Hematopoietic multipotent progenitor cell treated with erythropoietin and hydrocortisone succinate and interleukin-3 and kit ligand, for 15 days (in vitro differentiated cells): ENCODE results near the gene TAL1.
"Not testable (repeated sequence)": the region's sequence is repeated elsewhere in the genome, so short reads cannot be mapped to it uniquely, and the experiment has no call there.

Experiments
- DNase-seq: peaks from one replicate; pipeline ENCODE4 v3.0.0-alpha.2; 2015; ENCODE audit warnings: low spot score

The TAL1 gene

GRCh38 chr1:47232187-47232874, at the start of gene TAL1:
TAL1 (minus strand) TSS chr1:47232225; CDS start chr1:47225888, 6,337 bp downstream.
- DNase-seq: peak; percentile 98

- DNase-seq: no peak
Measured at GRCh38 chr1:47280142-47280541, 48.1 kb upstream of the TAL1 start.

- DNase-seq: no peak
Measured at GRCh38 chr1:47276850-47277249, 44.8 kb upstream of the TAL1 start.

- DNase-seq: not testable (repeated sequence)
Measured at GRCh38 chr1:47275811-47276210, 43.8 kb upstream of the TAL1 start.

GRCh38 chr1:47265529-47265928, 33.5 kb upstream of the TAL1 start:
- not testable (repeated sequence) for DNase-seq

GRCh38 chr1:47262787-47263413, 30.9 kb upstream of the TAL1 start:
- peak; percentile 88 for DNase-seq

- peak; percentile 33 for DNase-seq
Measured at GRCh38 chr1:47257224-47257623, 25.2 kb upstream of the TAL1 start.

- DNase-seq: no peak
Measured at GRCh38 chr1:47252795-47253194, 20.8 kb upstream of the TAL1 start.

GRCh38 chr1:47252369-47252768, 20.3 kb upstream of the TAL1 start:
- no peak for DNase-seq

GRCh38 chr1:47249755-47250154, 17.7 kb upstream of the TAL1 start:
- no peak for DNase-seq

GRCh38 chr1:47244339-47244862, 12.4 kb upstream of the TAL1 start:
- DNase-seq: no peak

- no peak for DNase-seq
Measured at GRCh38 chr1:47243910-47244309, 11.9 kb upstream of the TAL1 start.

GRCh38 chr1:47241114-47242113, 9.4 kb upstream of the TAL1 start:
- DNase-seq: peak; percentile 63

GRCh38 chr1:47238935-47239592, 7.0 kb upstream of the TAL1 start:
- peak; percentile 47 for DNase-seq

- peak; percentile 32 for DNase-seq
Measured at GRCh38 chr1:47235806-47236205, 3.8 kb upstream of the TAL1 start.

- DNase-seq: no peak
Measured at GRCh38 chr1:47235241-47235681, 3.2 kb upstream of the TAL1 start.

- DNase-seq: peak; percentile 63
Measured at GRCh38 chr1:47233186-47233585, 1.2 kb upstream of the TAL1 start.

- peak; percentile 75 for DNase-seq
Measured at GRCh38 chr1:47231301-47232186, 481 bp downstream of the TAL1 start.

GRCh38 chr1:47230692-47231300, 1.2 kb downstream of the TAL1 start:
- DNase-seq: peak; percentile 60
